PFSK-1 (cell line): Measurements from ENCODE around the gene PKN2.

Source experiments
- FOXP2 ChIP-seq: optimal IDR thresholded peaks from 2 replicates; pipeline ENCODE3; 2011; ENCODE audit warnings: borderline replicate concordance, control low read depth, inconsistent platforms; ENCODE audit not compliant: insufficient read depth; ENCODE audit errors: extremely low read length, extremely low read depth
- POLR2AphosphoS5 ChIP-seq: IDR thresholded peaks from 2 replicates; pipeline ENCODE4 v1.6.1; 2012; ENCODE audit warnings: low read depth, mild to moderate bottlenecking, control low read depth, low read length, moderate library complexity
- SIN3A ChIP-seq: IDR thresholded peaks from 2 replicates; pipeline ENCODE4 v1.6.1; 2012; ENCODE audit warnings: mild to moderate bottlenecking, low read length, moderate library complexity, borderline replicate concordance; ENCODE audit not compliant: insufficient read depth
- TAF1 ChIP-seq: IDR thresholded peaks from 2 replicates; pipeline ENCODE4 v1.6.1; 2012; ENCODE audit warnings: low read length, control low read depth, borderline replicate concordance; ENCODE audit not compliant: insufficient read depth
- TF ChIP-seq, protein P1 (sequence below), 2 experiments: IDR thresholded peaks; 2 replicates each; pipeline versions ENCODE4 v1.6.1 to v1.8.0; 2011 to 2012; ENCODE audit warnings: low read depth in 2 of 2, low read length in 2 of 2, control low read depth in 1 of 2, inconsistent platforms in 1 of 2, mild to moderate bottlenecking in 1 of 2, moderate library complexity in 1 of 2; ENCODE audit not compliant: insufficient read depth in 1 of 2

Gene PKN2

DNA sequence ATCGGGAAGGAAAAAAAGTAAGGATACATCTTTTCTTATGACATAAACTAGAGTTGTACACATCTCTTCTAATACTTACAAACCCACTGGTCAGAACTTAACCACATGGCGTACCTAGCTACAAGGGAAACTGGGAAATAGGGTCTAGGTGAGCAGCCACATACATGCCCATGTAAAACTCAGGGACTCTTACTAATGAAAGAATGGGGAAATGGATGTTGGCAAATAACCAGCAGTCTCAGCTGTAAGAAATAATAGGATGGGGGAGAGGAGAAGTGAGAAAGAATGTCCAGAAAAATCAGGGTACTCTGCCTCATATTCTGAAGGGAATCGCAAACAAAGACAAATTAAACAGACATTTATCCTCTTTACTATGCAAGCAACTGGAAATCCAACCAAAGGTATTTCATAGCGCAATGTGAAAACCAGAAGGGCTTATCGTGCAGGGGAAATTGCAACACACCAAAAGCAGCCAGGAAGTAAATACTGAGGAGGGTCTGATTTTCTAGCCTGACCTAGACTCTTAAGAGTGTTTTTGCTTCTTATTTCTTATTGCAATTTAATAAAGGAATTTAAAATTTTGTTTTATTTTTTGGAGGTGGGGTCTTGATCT lies 189.8 kb downstream of the PKN2 start:
- TF ChIP-seq TAF1 (no peak), POLR2AphosphoS5 (no peak), FOXP2 (no peak), SIN3A (no peak)
- TF ChIP-seq, protein P1, sequence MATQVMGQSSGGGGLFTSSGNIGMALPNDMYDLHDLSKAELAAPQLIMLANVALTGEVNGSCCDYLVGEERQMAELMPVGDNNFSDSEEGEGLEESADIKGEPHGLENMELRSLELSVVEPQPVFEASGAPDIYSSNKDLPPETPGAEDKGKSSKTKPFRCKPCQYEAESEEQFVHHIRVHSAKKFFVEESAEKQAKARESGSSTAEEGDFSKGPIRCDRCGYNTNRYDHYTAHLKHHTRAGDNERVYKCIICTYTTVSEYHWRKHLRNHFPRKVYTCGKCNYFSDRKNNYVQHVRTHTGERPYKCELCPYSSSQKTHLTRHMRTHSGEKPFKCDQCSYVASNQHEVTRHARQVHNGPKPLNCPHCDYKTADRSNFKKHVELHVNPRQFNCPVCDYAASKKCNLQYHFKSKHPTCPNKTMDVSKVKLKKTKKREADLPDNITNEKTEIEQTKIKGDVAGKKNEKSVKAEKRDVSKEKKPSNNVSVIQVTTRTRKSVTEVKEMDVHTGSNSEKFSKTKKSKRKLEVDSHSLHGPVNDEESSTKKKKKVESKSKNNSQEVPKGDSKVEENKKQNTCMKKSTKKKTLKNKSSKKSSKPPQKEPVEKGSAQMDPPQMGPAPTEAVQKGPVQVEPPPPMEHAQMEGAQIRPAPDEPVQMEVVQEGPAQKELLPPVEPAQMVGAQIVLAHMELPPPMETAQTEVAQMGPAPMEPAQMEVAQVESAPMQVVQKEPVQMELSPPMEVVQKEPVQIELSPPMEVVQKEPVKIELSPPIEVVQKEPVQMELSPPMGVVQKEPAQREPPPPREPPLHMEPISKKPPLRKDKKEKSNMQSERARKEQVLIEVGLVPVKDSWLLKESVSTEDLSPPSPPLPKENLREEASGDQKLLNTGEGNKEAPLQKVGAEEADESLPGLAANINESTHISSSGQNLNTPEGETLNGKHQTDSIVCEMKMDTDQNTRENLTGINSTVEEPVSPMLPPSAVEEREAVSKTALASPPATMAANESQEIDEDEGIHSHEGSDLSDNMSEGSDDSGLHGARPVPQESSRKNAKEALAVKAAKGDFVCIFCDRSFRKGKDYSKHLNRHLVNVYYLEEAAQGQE (IDR thresholded peaks at IDR 0.05; ENCODE audit: insufficient read depth in 1 of 2, low read depth in 2 of 2, low read length in 2 of 2), result no peak

DNA sequence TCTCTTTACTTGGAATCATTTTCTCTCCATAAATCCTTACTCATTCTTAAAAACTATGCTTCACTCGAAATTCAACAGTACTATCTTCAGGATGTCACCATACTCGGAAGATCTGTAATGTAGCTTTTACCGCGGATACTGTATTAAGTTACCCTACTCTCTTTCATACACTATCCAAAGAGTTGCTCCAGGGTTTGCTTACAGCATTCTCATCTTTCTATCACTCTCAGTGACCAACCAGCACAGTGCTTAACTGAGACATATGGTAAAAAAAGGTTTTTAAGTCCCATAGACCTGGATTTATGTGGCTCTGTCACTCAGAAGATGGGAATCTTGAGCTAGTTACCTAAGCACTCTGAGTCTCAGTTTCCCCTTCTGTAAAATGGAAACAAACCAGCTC lies 191.5 kb downstream of the PKN2 start:
- no peak for TF ChIP-seq TAF1
- TF ChIP-seq SIN3A, result no peak
- TF ChIP-seq, protein P1 (IDR thresholded peaks at IDR 0.05; ENCODE audit: insufficient read depth in 1 of 2, low read depth in 2 of 2, low read length in 2 of 2), result no peak
- no peak for TF ChIP-seq FOXP2
- no peak for TF ChIP-seq POLR2AphosphoS5

DNA sequence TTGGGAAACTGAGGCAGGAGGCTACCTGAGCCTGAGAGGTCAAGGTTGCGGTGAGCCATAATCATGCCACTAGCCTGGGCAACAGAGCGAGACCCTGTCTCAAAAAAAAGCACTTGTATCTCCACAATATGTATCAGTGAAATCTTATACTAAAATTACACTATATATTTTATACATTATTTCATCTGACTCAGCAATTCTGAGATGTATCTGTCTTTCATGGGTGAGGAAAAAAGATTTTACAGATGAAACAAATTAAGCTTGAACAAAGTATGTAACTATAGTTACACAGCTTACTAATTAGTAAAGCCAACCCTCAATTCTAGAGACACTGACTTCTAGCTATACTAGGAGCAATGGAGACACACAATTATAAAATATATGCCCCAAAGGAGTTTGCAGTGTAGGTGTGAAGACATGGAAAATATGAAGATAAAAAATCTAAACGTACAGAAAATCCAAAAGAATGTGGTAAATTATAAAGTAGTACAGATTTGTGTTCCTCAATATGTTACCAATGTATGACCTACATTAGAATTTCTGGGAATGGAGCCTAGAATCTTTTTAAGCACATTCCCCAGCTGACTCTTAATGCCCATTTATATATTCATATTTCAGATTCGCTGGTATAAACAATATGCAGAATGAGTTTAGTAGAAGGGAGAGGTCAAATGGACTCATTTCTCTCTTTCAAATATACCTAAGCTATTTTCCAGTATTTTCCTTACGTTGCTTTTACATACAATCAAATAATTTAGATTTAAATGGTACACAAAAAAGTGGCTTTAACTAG lies 192.7 kb downstream of the PKN2 start:
- TF ChIP-seq POLR2AphosphoS5, result no peak
- no peak for TF ChIP-seq TAF1
- TF ChIP-seq SIN3A, result no peak
- TF ChIP-seq, protein P1 (IDR thresholded peaks at IDR 0.05; ENCODE audit: insufficient read depth in 1 of 2, low read depth in 2 of 2, low read length in 2 of 2), result no peak
- TF ChIP-seq FOXP2, result no peak

DNA sequence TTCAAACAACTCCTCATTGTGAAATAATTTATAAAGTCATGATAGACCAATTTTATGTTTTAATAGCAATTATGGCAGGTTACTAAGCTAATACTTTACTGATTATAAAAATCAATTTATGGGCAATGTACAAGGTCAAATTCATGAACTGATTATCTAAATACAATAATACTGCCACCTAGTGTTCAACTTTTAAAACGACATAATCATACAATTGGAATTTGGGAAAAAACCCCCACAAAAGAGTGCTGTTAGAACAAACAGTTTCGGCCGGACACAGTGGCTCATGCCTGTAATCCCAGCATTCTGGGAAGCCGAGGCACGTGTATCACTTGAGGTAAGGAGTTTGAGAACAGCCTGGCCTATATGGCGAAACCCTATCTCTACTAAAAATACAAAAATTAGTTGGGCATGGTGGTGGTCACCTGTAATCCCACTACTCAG lies 193.3 kb downstream of the PKN2 start:
- TF ChIP-seq POLR2AphosphoS5 (no peak), FOXP2 (no peak), SIN3A (no peak), TAF1 (no peak)
- TF ChIP-seq, protein P1 (IDR thresholded peaks at IDR 0.05; ENCODE audit: insufficient read depth in 1 of 2, low read depth in 2 of 2, low read length in 2 of 2), result no peak

DNA sequence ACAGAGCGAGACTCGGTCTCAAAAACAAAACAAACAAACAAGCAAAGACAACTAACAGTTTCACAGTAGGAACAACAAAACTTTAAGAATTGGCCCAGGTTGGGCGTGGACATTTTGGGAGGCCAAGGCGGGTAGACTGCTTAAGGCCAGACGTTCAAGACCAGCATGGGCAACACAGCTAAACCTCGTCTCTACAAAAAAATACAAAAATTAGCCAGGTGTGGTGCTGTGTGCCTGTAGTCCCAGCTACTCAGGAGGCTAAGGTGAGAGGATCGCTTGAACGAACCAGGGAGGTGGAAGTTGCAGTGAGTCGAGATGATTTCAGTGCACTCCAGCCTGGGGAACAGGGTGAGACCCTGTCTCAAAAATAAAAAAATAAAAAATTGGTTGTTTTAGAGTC lies 193.8 kb downstream of the PKN2 start:
- TF ChIP-seq POLR2AphosphoS5 (no peak), TAF1 (no peak), SIN3A (no peak), FOXP2 (no peak)
- TF ChIP-seq, protein P1 (IDR thresholded peaks at IDR 0.05; ENCODE audit: insufficient read depth in 1 of 2, low read depth in 2 of 2, low read length in 2 of 2), result no peak
